ENCODE data around the gene EDAR. TPM values are rescaled to one million over a fixed set of nuclear protein-coding genes. Genes with fewer than 3 reads are reported as not detected.

Gene EDAR
- total RNA-seq, 3 donors from 2014 or later, result 0.05 to 0.13 TPM; not detected in 1

DNA sequence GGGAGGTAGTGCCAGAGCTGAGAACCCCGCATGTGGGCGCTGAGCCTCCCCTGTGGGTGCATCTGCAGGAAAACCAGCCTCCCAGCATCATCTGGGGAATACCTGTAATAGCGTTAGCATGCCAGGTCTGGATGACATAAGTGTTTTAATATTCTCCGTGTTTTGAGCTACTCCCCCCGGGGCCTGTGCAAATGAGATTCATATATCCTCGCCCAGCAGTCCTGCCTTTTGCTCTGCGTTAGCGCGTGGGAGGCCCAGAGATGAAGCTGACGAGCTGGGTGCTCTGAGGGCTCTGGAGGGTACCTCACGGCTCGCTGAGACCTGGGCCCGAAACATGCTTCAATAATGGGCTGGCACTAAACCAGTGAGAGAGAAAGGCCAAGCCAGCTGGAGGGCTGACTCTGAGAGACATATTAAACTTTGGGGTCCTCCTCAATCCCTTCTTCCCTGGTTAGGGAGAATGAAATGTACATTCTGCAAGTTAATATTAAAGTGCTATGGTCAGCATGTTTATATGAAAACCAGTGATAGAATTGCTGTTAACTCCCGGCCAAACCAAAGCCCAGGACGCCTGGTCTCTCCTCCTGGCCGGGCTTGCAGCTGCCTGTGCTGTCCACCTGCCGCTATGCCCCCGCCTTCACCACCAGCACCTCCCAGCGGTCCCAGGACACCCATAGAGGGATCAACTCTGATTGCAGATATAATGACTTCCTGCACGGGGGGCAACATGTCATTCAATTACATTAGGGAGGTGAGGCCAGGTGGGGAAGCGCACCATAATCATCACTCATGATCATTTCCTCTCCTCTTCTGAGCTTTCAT is 77.0 kb downstream of the EDAR start:
- Mint-ChIP-seq H3K4me1 (ENCODE audit: low read depth) (no peaks in the 10 kb centered on the region), H3K4me3 (no peak overlapping the region), H3K27me3 (ENCODE audit: low read depth) (no peaks in the 10 kb centered on the region), H3K36me3 (ENCODE audit: insufficient read depth) (peaks cover 3% of the 10 kb centered on the region), H3K9me3 (no peaks in the 10 kb centered on the region)
- DNase-seq (no peak), ATAC-seq (no peak)

- H3K36me3 Mint-ChIP-seq (ENCODE audit: insufficient read depth), result peaks cover 3% of the 10 kb centered on the region
- DNase-seq, result no peak
- no peaks in the 10 kb centered on the region for H3K4me1 Mint-ChIP-seq (ENCODE audit: low read depth)
- no peak overlapping the region for H3K4me3 Mint-ChIP-seq
- ATAC-seq, result no peak
- no peaks in the 10 kb centered on the region for H3K27me3 Mint-ChIP-seq (ENCODE audit: low read depth)
- H3K9me3 Mint-ChIP-seq, result no peaks in the 10 kb centered on the region
Observed at GRCh38 chr2:108911401-108911800, 77.6 kb downstream of the EDAR start.

GRCh38 chr2:108910541-108911396 is 78.3 kb downstream of the EDAR start:
- ATAC-seq (no peak), DNase-seq (no peak)
- H3K4me1 Mint-ChIP-seq (ENCODE audit: low read depth), result no peaks in the 10 kb centered on the region
- no peak overlapping the region for H3K4me3 Mint-ChIP-seq
- no peaks in the 10 kb centered on the region for H3K9me3 Mint-ChIP-seq
- H3K27me3 Mint-ChIP-seq (ENCODE audit: low read depth), result no peaks in the 10 kb centered on the region
- H3K36me3 Mint-ChIP-seq (ENCODE audit: insufficient read depth), result peaks cover 3% of the 10 kb centered on the region

DNA sequence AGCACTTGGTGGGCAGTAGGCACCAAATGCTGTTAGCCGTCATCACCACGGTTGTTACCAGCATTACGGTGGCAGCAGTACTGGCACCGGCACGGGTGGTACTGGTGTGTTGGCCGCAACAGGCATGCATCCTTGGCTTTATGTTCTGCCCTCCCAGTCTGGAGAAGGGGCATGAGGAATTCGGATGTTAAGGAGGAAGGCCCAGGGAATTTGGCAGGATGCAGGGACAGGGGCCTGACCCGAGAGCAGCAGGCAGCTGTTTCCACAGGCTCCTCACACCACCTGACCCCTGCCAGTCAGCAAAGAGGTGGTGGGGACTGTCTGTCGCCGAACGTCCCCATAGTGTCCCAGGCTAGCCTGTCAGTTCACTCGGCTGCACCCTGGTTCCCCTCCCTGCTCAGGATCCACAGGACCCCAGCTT is 79.0 kb downstream of the EDAR start:
- Mint-ChIP-seq H3K36me3 (ENCODE audit: insufficient read depth) (peaks cover 3% of the 10 kb centered on the region), H3K4me1 (ENCODE audit: low read depth) (no peaks in the 10 kb centered on the region), H3K9me3 (no peaks in the 10 kb centered on the region), H3K27me3 (ENCODE audit: low read depth) (no peaks in the 10 kb centered on the region), H3K4me3 (no peak overlapping the region)
- ATAC-seq, result no peak
- no peak for DNase-seq

- ATAC-seq (no peak), DNase-seq (no peak)
- Mint-ChIP-seq H3K4me3 (no peak overlapping the region), H3K4me1 (ENCODE audit: low read depth) (no peaks in the 10 kb centered on the region), H3K9me3 (no peaks in the 10 kb centered on the region), H3K27me3 (ENCODE audit: low read depth) (no peaks in the 10 kb centered on the region), H3K36me3 (ENCODE audit: insufficient read depth) (peaks cover 6% of the 10 kb centered on the region)
Observed at GRCh38 chr2:108909275-108909823, 79.7 kb downstream of the EDAR start.

DNA sequence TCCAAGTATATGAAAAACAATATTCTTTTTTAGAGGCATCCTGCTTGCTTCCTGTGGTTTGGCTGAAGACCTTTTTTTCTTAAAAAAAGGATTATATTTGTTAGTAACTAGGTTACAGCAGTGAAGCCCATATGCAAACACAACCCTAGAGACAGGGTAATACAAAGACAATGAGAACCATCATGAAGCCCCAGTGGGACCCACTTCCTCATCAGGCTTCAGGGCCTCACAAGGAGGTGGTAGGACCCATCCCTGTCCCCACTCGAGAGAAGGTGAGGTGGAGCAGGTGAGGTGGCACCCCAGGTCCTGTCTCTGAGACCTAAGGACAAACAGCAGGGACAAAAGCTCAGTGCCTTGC is 80.3 kb downstream of the EDAR start:
- H3K4me3 Mint-ChIP-seq, result no peak overlapping the region
- H3K36me3 Mint-ChIP-seq (ENCODE audit: insufficient read depth), result peaks cover 12% of the 10 kb centered on the region
- ATAC-seq (no peak), DNase-seq (no peak)
- H3K9me3 Mint-ChIP-seq, result no peaks in the 10 kb centered on the region
- H3K27me3 Mint-ChIP-seq (ENCODE audit: low read depth), result no peaks in the 10 kb centered on the region
- H3K4me1 Mint-ChIP-seq (ENCODE audit: low read depth), result no peaks in the 10 kb centered on the region

- peaks cover 12% of the 10 kb centered on the region for H3K36me3 Mint-ChIP-seq (ENCODE audit: insufficient read depth)
- H3K27me3 Mint-ChIP-seq (ENCODE audit: low read depth), result no peaks in the 10 kb centered on the region
- H3K9me3 Mint-ChIP-seq, result no peaks in the 10 kb centered on the region
- no peak for DNase-seq
- ATAC-seq, result no peak
- no peaks in the 10 kb centered on the region for H3K4me1 Mint-ChIP-seq (ENCODE audit: low read depth)
- H3K4me3 Mint-ChIP-seq, result no peak overlapping the region
Observed at GRCh38 chr2:108907822-108908712, 81.0 kb downstream of the EDAR start.

DNA sequence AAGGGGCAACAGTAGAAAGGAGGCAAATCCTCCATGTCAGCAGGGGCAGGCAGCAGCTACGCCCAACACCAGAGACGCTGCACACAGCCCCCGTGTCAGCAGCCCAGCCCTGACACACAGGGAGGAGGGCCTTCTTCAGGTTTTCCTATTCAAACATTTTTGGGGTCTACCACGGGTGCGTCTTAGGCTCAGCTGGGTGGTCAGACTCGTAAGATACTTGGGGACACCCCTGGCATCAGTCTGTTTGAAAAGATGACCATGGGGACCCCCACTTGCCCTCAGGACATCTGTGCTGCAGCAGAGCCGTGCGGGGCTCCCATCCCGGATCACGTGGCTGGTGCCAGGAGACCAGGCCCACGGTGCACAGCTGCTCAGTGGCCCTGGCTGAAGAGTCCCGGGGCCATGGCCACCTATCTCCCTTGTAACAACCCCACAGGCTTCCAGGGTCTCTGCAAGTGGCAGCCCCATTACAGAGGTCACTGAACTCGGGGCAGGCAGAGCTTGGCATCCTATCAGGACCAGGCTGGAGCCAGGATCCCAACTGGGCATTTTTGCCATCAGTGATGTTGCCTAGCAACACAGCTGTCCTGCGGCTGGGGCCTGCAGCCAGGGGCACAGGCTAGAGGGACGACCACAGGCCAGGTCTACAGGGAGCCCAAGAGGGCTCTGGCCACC is 82.5 kb downstream of the EDAR start:
- H3K4me1 Mint-ChIP-seq (ENCODE audit: low read depth), result no peaks in the 10 kb centered on the region
- no peak for ATAC-seq

DNA sequence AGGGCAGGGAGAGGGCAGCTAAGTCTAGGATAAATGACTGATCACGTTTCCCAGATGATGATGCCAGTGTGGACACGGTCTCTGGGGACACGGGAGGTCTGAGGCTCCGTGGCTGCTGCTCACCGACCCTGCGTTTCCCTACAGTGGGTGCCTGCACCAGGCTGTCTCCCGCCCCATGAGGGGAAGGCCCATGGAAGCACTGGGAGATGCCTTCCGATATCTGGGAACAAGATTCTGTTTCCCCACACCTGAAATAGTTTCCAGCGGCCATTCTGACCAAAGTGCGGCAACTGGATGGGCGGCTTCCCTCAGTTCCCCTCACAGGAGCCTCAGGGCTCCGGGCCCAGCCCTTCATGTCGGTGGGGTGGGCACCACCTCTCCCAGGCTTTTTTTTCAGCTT is 83.1 kb downstream of the EDAR start:
- H3K4me1 Mint-ChIP-seq (ENCODE audit: low read depth), result no peaks in the 10 kb centered on the region
- ATAC-seq, result no peak
- H3K4me3 Mint-ChIP-seq, result no peak overlapping the region

More for the DNA sequence above, 82.5 kb downstream of the EDAR start:
- no peak for DNase-seq
- H3K36me3 Mint-ChIP-seq (ENCODE audit: insufficient read depth), result peaks cover 18% of the 10 kb centered on the region
- H3K9me3 Mint-ChIP-seq, result no peaks in the 10 kb centered on the region
- no peak overlapping the region for H3K4me3 Mint-ChIP-seq
- H3K27me3 Mint-ChIP-seq (ENCODE audit: low read depth), result no peaks in the 10 kb centered on the region

GRCh38 chr2:108905176-108905575 is 83.8 kb downstream of the EDAR start:
- H3K4me1 Mint-ChIP-seq (ENCODE audit: low read depth), result no peaks in the 10 kb centered on the region
- peaks cover 27% of the 10 kb centered on the region for H3K36me3 Mint-ChIP-seq (ENCODE audit: insufficient read depth)
- no peaks in the 10 kb centered on the region for H3K27me3 Mint-ChIP-seq (ENCODE audit: low read depth)
- no peak for ATAC-seq
- H3K4me3 Mint-ChIP-seq, result no peak overlapping the region
- H3K9me3 Mint-ChIP-seq, result peaks cover 6% of the 10 kb centered on the region
- no peak for DNase-seq

More for the DNA sequence above, 83.1 kb downstream of the EDAR start:
- peaks cover 23% of the 10 kb centered on the region for H3K36me3 Mint-ChIP-seq (ENCODE audit: insufficient read depth)
- DNase-seq, result no peak
- H3K9me3 Mint-ChIP-seq, result peaks cover 1% of the 10 kb centered on the region
- H3K27me3 Mint-ChIP-seq (ENCODE audit: low read depth), result no peaks in the 10 kb centered on the region

DNA sequence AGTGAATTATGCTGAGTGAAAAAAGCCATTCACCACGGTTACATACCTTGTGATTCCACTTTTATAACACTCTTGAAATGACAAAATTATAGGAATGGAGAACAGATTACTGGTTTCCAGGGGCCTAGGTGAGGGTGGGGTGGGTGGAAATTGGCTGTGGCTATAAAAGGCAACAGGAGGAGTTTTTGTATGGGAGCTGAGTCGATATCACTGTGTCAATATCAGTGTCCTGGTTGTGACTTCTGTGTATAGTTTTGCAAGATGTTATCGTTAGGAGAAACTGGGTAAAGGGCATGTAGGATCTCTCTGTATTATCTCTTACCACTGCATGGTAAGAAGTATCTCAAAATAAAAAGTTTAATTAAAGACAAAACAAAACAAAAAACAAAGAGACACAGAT is 84.3 kb downstream of the EDAR start:
- Mint-ChIP-seq H3K36me3 (ENCODE audit: insufficient read depth) (peaks cover 30% of the 10 kb centered on the region), H3K9me3 (peaks cover 6% of the 10 kb centered on the region), H3K4me1 (ENCODE audit: low read depth) (no peaks in the 10 kb centered on the region), H3K4me3 (no peak overlapping the region), H3K27me3 (ENCODE audit: low read depth) (no peaks in the 10 kb centered on the region)
- ATAC-seq, result no peak
- no peak for DNase-seq

GRCh38 chr2:108898315-108899082 is 90.5 kb downstream of the EDAR start:
- Mint-ChIP-seq H3K4me1 (ENCODE audit: low read depth) (no peaks in the 10 kb centered on the region), H3K4me3 (no peak overlapping the region), H3K36me3 (ENCODE audit: insufficient read depth) (peaks cover 54% of the 10 kb centered on the region), H3K27me3 (ENCODE audit: low read depth) (no peaks in the 10 kb centered on the region), H3K9me3 (peaks cover 11% of the 10 kb centered on the region)
- ATAC-seq, result no peak
- DNase-seq, result no peak

DNA sequence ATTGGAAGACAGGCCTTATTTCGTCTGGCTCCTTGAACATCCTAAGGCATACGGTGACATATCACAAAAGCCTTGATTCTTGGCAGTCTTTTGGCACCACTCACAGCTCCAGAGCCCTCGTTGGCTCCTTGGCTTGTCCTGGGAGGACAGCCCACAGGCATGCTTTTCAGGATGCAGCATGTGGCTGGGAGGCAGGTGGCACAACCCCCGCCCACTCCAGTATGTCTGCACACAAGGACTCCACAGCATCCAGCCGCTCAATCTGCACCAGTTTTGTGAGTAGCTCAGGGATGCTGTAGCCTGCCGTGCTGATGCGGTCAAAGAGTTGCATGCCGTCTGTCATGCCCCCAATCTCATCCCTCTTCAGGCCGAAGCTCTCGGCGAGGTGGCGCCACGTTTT is 92.3 kb downstream of the EDAR start:
- H3K4me1 Mint-ChIP-seq (ENCODE audit: low read depth), result no peaks in the 10 kb centered on the region
- ATAC-seq (no peak), DNase-seq (no peak)
- H3K27me3 Mint-ChIP-seq (ENCODE audit: low read depth), result no peaks in the 10 kb centered on the region
- peaks cover 57% of the 10 kb centered on the region for H3K36me3 Mint-ChIP-seq (ENCODE audit: insufficient read depth)
- peaks cover 17% of the 10 kb centered on the region for H3K9me3 Mint-ChIP-seq
- H3K4me3 Mint-ChIP-seq, result no peak overlapping the region

Measured in activated T-cell treated with anti-CD3 and anti-CD28 coated beads, Interleukin-2, amount 50 U/mL, for 4 hours (primary cell).